Large intestine (tissue), 3 donors: ENCODE results near the gene MYOZ2. TPM values are rescaled to one million over a fixed set of nuclear protein-coding genes. Genes with fewer than 3 reads are reported as not detected.

Source experiments
- DNase-seq, 2 donors: peaks; one replicate each; pipeline versions ENCODE4 v3.0.0 to v3.0.0-alpha.2; 2013
- H3K27ac ChIP-seq: one replicate; pipeline ENCODE4 v1.5.1; 2013; ENCODE audit warnings: low read length
- H3K27me3 ChIP-seq: 2 replicates; pipeline ENCODE4 v1.6.1; 2013; ENCODE audit warnings: low read length; ENCODE audit not compliant: control insufficient read depth, insufficient read depth
- H3K36me3 ChIP-seq: 2 replicates; pipeline ENCODE4 v1.6.1; 2013; ENCODE audit warnings: low read length; ENCODE audit not compliant: control insufficient read depth, insufficient read depth
- H3K4me1 ChIP-seq: one replicate; pipeline ENCODE4 v1.6.1; 2013; ENCODE audit warnings: low read length; ENCODE audit not compliant: control insufficient read depth, insufficient read depth
- H3K4me3 ChIP-seq: one replicate; pipeline ENCODE4 v1.5.1; 2013; ENCODE audit warnings: low read length
- H3K9me3 ChIP-seq: one replicate; pipeline ENCODE4 v1.6.1; 2013; ENCODE audit warnings: mild to moderate bottlenecking, low read depth, low read length, moderate library complexity; ENCODE audit not compliant: control insufficient read depth
- WGBS: methylation state at CpG from one replicate; pipeline ENCODE4 v1.1.5; 2013; ENCODE audit warnings: low lambda C conversion rate; ENCODE audit not compliant: insufficient coverage; 5-methylcytosine and 5-hydroxymethylcytosine counted together
- polyA plus RNA-seq: library from polyadenylated mRNA; unstranded; fragments of 120-200 nt; gene quantifications from one replicate; pipeline ENCODE4 v1.2.1, GENCODE V29; 2013

MYOZ2 gene
- polyA plus RNA-seq, 1 donor: 0.63 TPM

DNA sequence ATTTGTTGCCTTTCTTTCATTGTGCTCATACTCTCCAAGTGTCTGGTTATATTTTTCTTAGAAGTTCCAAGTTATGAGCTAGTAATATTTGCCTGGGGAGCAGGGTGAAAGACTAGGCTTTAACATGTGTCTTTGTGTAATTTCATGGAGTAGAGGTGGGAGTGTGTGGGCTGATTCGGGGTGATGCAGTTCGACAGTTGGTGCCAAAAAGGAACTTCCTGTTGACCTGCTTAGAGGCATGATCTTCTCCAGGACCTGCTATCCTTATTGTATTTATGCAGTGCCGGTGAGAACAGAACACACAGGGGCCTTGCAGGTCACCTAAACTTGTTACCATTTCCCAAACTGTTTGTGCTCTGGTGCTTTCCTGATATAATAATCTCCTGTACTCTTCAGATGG lies 98.1 kb downstream of the MYOZ2 start:
- Histone ChIP-seq H3K27ac (no peak overlapping the region), H3K4me3 (no peak overlapping the region), H3K36me3 (peaks cover 7% of the 10 kb centered on the region)

DNA sequence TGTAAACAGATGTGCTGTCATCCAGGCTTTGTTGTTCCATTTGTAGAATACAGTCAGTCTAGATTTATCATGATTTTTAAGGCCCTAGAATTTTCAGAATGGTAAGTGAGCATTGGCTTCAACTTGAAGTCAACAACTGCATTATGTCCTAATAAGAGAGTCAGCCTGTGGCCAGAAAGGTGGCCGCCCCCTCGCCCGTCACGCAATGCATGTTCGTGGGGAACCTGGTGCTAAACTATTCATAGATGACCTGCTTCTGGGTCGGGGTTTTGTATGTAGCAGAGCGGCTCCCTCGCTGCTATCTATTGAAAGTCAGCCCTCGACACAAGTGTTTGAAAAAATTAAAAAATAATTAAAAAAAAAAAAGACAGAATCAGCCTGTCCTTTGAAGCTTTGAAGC lies 101.6 kb downstream of the MYOZ2 start:
- no peaks in the 10 kb centered on the region for H3K27me3 ChIP-seq

More for the DNA sequence above, 98.1 kb downstream of the MYOZ2 start:
- DNase-seq: no peak
- H3K9me3 ChIP-seq: no peaks in the 10 kb centered on the region
- no peaks in the 10 kb centered on the region for H3K27me3 ChIP-seq
- H3K4me1 ChIP-seq: no peaks in the 10 kb centered on the region
- no CpG with 5 or more reads among the region's 3 CpGs for WGBS

More for the DNA sequence above, 101.6 kb downstream of the MYOZ2 start:
- DNase-seq: no peak
- no peaks in the 10 kb centered on the region for H3K4me1 ChIP-seq
- no peak overlapping the region for H3K4me3 ChIP-seq
- H3K27ac ChIP-seq: no peak overlapping the region
- no peaks in the 10 kb centered on the region for H3K9me3 ChIP-seq
- WGBS: 100% methylated on average over 4 of the region's 9 CpGs
- H3K36me3 ChIP-seq: peaks cover 5% of the 10 kb centered on the region

Other genes with a start within 250 kb of the MYOZ2 start
- 81.2 TPM for gene SYNPO2, start 247.0 kb upstream of the MYOZ2 start, polyA plus RNA-seq
- 20.3 TPM for gene USP53, start 76.9 kb downstream of the MYOZ2 start, polyA plus RNA-seq
- 146 TPM for gene FABP2, start 186.3 kb downstream of the MYOZ2 start, polyA plus RNA-seq